HG03103 (cell line): ENCODE results near the gene ARHGEF39.
"Not testable (repeated sequence)": the region's sequence is repeated elsewhere in the genome, so short reads cannot be mapped to it uniquely, and the experiment has no call there.

Experiments
- ATAC-seq: cut with Tn5 transposase; IDR thresholded peaks from one replicate; pipeline ENCODE4 v1.9.1; 2021; ENCODE audit warnings: low read depth; ENCODE audit not compliant: unreplicated experiment

Gene ARHGEF39

DNA sequence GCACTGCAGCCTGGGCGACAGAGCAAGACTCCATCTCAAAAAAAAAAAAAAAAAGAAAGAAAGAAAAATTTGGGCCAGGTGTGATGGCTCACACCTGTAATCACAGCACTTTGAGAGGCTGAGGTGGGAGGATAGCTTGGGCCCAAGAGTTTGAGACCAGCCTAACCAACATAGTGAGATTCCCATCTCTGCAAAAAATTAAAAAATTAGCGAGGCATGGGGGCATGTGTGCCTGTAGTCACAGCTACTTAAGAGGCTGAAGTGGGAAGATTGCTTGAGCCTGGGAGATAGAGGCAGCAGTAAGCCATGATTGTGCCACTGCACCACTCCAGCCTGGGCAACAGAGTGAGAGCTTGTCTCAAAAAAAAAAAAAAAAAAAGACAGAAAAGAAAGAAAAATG is 11.4 kb downstream of the ARHGEF39 start:
- ATAC-seq, result no peak

DNA sequence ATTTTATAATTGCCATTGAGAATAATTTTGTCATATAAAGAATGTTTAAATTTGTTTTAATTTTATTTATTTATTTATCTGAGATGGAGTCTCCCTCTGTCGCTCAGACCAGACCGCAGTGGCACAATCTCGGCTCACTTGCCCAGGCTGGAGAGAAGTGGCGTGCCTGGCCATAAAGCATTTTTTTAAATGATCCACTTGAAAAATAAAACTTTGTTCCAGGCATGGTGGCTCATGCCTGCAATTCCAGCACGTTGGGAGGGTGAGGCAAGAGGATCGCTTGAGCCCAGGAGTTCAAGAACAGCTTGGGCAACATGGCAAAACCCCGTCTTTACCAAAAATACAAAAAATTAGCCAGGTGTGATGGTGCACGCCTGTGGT is 12.2 kb downstream of the ARHGEF39 start:
- ATAC-seq, result no peak

DNA sequence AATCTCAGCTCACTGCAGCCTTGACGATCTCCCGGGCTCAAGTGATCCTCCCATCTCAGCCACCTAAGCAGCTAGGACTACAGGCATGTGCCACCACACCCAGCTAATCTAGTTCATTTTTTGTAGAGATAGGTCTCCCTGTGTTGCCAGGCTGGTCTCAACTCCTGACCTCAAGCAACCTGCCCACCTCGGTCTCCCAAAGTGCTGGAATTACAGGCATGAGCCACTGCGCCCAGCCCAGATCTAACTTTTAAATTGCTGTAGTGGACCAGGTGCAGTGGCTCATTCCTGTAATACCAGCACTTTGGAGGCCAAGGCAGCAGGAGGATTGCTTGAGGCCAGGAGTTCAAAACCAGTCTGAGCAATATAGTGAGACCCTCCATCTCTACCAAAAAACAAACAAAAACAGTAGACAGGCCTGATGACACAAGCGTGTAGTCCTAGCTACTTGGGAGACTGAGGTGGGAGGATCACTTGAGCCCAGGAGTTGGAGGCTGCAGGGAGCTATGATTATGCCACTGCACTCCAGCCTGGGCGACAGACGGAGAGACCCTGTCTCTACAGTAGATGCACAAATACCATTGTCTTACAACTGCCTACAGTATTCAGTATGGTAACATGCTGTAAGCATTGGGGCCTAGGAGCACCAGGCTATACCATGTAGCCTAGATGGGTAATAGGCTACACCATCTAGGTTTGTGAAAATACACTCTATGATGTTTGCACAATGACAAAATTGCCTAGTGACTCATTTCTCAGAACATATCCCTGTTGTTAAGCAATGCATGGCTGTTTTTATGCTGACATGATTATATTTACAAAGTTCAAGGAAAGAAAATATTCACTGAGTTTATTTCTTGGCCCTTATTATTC is 12.8 kb downstream of the ARHGEF39 start:
- ATAC-seq, result no peak

DNA sequence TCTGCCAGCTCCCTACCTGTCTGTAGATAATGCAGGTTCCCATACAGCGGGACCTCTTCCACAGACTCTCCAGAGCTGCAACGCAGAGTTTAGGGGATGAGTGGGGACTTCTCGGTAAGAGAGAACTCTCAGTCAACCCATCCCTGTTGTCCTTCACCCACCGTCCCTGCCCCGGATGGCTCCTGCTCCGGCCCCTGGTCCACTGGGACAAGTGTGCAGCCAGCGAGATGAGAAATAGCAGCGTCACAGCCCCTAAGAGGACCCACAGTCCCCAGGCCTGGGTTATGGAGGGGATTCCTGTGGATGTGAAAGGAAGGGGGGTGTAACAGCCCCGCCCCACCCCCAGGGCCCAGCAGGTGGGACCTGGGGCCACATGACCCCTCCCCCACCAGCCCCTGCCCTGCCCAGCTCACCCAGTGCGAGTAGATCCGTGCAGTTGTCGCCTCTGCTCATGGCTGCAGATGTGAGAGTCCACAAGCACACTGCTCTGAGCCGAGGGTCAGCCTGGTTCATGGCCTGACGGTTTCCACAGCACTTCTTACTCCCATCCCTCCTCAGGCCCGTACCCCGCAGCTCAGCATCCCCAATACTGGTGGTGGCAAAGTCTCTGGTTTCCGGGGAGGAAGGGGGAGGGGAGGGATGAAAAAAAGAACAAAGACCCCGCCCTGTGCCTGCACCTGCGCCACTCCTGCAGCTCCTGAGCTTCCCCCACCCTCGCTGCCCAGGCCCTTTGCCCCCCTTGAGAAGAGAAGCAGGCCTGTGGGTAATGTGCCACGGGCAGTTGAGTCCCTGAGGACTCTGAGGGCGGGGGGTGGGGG is 14.4 kb downstream of the ARHGEF39 start, which contains the start of gene SIT1:
Gene SIT1, minus strand, starts transcription at position 591 of the 818 bp plus-strand sequence. Its CDS starts 78 bp downstream, at position 513.
- no peak for ATAC-seq

GRCh38 chr9:35649431-35650340 is 15.3 kb downstream of the ARHGEF39 start:
- ATAC-seq, result no peak

GRCh38 chr9:35646533-35647265 is 18.3 kb downstream of the ARHGEF39 start:
- peak; percentile 65 for ATAC-seq

DNA sequence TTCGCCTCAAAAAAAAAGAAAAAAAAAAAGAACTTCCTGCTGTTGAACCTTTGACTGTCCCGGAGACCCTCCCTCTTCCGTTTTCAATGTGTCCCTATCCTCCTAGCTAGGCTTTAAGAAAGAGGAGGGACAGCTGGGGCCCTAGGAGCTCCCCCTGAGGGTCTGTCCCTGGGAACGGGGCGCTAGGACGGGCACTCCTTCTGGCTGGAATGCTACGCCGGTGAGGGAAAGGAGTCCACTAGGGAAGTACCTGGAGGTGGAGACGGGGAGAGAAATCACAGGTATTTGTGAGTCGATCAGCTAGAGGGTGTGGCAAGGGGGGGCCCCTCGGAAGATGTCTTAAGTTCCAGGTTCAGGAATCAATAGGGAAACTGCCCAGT is 18.9 kb downstream of the ARHGEF39 start:
- no peak for ATAC-seq

- not testable (repeated sequence) for ATAC-seq
Observed at GRCh38 chr9:35645736-35646135, 19.3 kb downstream of the ARHGEF39 start.

- no peak for ATAC-seq
Observed at GRCh38 chr9:35643046-35643445, 21.9 kb downstream of the ARHGEF39 start.

- not testable (repeated sequence) for ATAC-seq
Observed at GRCh38 chr9:35641478-35641877, 23.5 kb downstream of the ARHGEF39 start.

GRCh38 chr9:35640431-35640830 is 24.6 kb downstream of the ARHGEF39 start:
- ATAC-seq, result not testable (repeated sequence)

DNA sequence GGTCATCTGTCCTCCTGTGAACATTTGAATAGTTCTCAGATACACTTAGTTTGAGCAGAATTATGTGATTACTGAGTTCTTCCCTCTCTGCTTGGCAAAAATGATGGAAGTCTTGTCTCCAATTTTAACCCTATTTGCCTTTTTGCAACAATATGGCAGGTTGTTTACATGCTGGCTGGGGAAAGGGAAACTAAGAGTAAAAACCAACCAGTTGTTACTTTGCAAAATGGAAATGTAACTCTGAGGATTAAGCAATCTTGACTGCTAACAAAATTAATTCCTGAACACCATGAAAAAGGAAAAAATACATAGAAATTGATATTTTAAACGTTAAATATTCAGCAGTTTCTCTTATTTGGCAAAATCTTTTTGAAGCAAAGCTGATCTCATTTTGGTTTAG is 25.4 kb downstream of the ARHGEF39 start:
- no peak for ATAC-seq

- not testable (repeated sequence) for ATAC-seq
Observed at GRCh38 chr9:35639225-35639624, 25.8 kb downstream of the ARHGEF39 start.

DNA sequence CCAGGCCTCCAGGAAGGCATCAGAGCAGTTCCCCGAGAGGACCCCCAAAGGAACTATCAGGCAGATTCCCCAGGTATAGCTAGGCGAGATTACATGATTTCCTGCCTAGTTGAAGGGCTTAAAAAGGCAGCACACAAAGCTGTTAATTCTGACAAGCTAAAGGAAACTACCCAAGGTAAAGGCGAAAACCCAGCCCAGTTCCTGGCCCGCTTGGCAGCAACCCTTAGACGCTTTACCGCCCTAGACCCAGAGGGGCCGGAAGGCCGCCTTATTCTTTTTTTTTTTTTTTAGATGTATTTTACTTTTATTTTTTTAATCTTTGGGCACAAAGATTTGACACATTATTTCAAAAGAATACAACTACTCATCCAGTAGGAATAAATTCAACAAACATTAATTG is 26.2 kb downstream of the ARHGEF39 start:
- not testable (repeated sequence) for ATAC-seq

DNA sequence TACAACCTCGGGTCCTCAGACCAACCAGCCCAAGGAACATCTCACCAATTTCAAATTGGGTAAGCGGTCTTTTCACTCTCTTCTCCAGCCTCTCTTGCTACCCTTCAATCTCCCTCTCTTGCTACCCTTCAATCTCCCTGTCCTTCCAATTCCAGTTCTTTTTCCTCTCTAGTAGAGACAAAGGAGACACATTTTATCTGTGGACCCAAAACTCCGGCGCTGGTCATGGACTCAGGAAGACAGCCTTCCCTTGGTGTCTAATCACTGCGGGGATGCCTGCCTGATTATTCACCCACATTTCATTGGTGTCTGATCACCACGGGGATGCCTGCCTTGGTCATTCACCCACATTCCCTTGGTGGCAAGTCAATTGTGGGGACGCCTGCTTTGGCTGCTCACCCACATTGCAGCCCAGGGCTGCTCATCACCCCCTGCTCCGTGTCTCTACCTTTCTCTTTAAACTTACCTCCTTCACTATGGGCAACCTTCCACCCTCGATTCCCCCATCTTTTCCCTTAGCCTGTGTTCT is 27.5 kb downstream of the ARHGEF39 start:
- not testable (repeated sequence) for ATAC-seq

- ATAC-seq, result not testable (repeated sequence)
Observed at GRCh38 chr9:35636877-35637246, 28.1 kb downstream of the ARHGEF39 start.

GRCh38 chr9:35636135-35636876 is 28.7 kb downstream of the ARHGEF39 start:
- no peak for ATAC-seq

DNA sequence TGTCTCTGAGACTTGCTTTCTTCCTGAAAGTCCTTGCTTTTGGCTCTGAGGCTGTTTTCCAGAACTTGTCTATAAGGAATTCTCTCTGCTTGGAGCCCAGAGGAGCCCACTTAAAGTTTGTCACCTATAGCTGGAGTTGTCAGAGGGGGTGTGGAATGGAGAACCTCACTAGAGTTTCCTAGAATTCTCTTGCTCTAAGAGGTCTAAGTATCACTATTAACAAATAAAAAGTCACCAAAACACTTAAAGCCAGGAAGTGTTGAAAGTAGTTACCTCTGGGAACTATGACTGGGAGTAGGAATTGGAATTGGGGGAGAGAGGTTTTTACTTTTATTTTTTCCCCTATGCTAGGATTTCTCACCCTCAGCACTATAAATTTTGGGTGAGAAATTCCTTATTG is 29.3 kb downstream of the ARHGEF39 start:
- no peak for ATAC-seq

- no peak for ATAC-seq
Observed at GRCh38 chr9:35629597-35629996, 35.4 kb downstream of the ARHGEF39 start.
